Measurements from ENCODE around the gene OR10A6. TPM values are rescaled to one million over a fixed set of nuclear protein-coding genes. Genes with fewer than 3 reads are reported as not detected.

Gene OR10A6
- total and polyA plus RNA-seq, 2 of the 4 experiments (the other 2 are of a cell fraction): 0.19 TPM; not detected in 1

DNA sequence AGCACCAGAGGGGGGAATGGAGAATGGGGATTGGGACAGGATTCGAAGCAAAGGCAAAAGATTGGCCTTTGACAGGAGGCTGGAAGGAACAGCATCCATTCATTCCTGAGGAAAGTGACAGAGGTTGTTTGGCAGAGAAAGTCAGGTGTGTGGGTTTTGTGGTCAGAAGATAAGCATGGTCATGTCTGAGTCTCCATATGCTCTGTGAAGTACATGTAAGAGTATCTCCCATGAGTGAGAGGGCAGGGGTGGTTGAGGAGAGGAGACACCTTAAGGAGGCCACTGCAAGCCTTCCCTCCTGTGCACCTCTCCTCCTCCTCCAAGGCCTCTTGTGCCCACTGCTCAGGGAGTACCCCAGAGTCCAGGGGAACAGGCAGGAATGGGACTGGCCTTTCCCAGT is 36.0 kb upstream of the OR10A6 start:
- H3K23ac ChIP-seq (ENCODE audit: low read depth, low read length): peak overlapping the region; percentile 91
- H3K4me1 ChIP-seq (ENCODE audit: control insufficient read depth, insufficient read depth, low read length): peaks cover 32% of the 10 kb centered on the region
- in situ Hi-C loops (cut with MboI; ENCODE audit: low sequenced_read_pairs): no loop called here
- H2BK20ac ChIP-seq (ENCODE audit: low read depth, low read length): peak overlapping the region; percentile 95
- no peaks in the 10 kb centered on the region for H3K36me3 ChIP-seq (ENCODE audit: control insufficient read depth, insufficient read depth, low read length)
- peaks cover 0 to 19% of the 10 kb centered on the region in 2 experiments; a peak in 2 of 4 replicates for H3K79me1 ChIP-seq (ENCODE audit: low read depth in 1 of 2, low read length in 2 of 2)
- H3K14ac ChIP-seq (replicated peaks; ENCODE audit: low read depth, low read length): peak overlapping the region; percentile 93
- dilution Hi-C loops (cut with HindIII; ENCODE audit: low sequenced_read_pairs, unreplicated experiment): no loop called here
- 100% methylated on average over 1 of the region's 1 CpG; no CpG with 5 or more reads in 1 of the 2 experiments for WGBS, 2 experiments (ENCODE audit: extremely low coverage in 2 of 2, insufficient read length in 1 of 2)
- peaks cover 13% of the 10 kb centered on the region for H3K9me1 ChIP-seq (ENCODE audit: insufficient read depth, low read length)
- H2BK5ac ChIP-seq (ENCODE audit: low read depth, low read length, poor library complexity, severe bottlenecking): peak overlapping the region; percentile 98
- H2BK120ac ChIP-seq (ENCODE audit: low read depth, low read length): peak overlapping the region; percentile 97
- no peaks in the 10 kb centered on the region for H4K20me1 ChIP-seq (ENCODE audit: insufficient read depth, low read length)
- H3K18ac ChIP-seq (ENCODE audit: low read depth, low read length): peak overlapping the region; percentile 70; the same call in 1 of the 2 replicates
- CTCF ChIA-PET: interaction anchor here (2.5 kb wide), 1 partner anchor 20 kb away, joined by 9 read pairs; the partner anchor contains the start of gene EIF3F
- H4K5ac ChIP-seq (ENCODE audit: low read depth, low read length): peak overlapping the region; percentile 88; the same call in 1 of the 2 replicates
- H2AFZ ChIP-seq (replicated peaks; ENCODE audit: low read length, poor library complexity): peak overlapping the region; percentile 17
- H3K27me3 ChIP-seq (ENCODE audit: control insufficient read depth, insufficient read depth, low read length): no peaks in the 10 kb centered on the region
- no peak overlapping the region for H3K4me3 ChIP-seq (ENCODE audit: insufficient read depth, low read depth, low read length)
- H3K27ac ChIP-seq (ENCODE audit: insufficient read depth, low read length): peak overlapping the region; percentile 11; the same call in 1 of the 2 replicates
- no peak overlapping the region for H3K4me2 ChIP-seq (ENCODE audit: low read depth, low read length)
- H3K9me3 ChIP-seq (ENCODE audit: control insufficient read depth, insufficient read depth, low read length): no peaks in the 10 kb centered on the region
- TF ChIP-seq, protein P1, sequence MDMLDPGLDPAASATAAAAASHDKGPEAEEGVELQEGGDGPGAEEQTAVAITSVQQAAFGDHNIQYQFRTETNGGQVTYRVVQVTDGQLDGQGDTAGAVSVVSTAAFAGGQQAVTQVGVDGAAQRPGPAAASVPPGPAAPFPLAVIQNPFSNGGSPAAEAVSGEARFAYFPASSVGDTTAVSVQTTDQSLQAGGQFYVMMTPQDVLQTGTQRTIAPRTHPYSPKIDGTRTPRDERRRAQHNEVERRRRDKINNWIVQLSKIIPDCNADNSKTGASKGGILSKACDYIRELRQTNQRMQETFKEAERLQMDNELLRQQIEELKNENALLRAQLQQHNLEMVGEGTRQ (IDR thresholded peaks at IDR 0.05; ENCODE audit: low read depth, low read length): no peak
- TF ChIP-seq RCOR1 (IDR thresholded peaks at IDR 0.05; ENCODE audit: insufficient replicate concordance, low read length) (no peak), CEBPB (IDR thresholded peaks at IDR 0.05; ENCODE audit: low read depth, low read length) (no peak), MXI1 (IDR thresholded peaks at IDR 0.05; ENCODE audit: borderline replicate concordance, low read depth, low read length) (no peak), BHLHE40 (IDR thresholded peaks at IDR 0.05; ENCODE audit: low read depth, low read length) (no peak), SMC3 (IDR thresholded peaks at IDR 0.05; ENCODE audit: low read depth, low read length) (no peak), POLR2A (IDR thresholded peaks at IDR 0.05; ENCODE audit: low read depth, low read length) (no peak)
- H3K56ac ChIP-seq (ENCODE audit: extremely low read depth, insufficient read depth, low read length): no peak overlapping the region
- no TSS peak for BruUV-seq (replicated peaks)
- peak overlapping the region; percentile 99 for H2BK15ac ChIP-seq (ENCODE audit: low read depth, low read length)
- H3K4ac ChIP-seq (ENCODE audit: low read depth, low read length): peak overlapping the region; percentile 95
- H4K8ac ChIP-seq (ENCODE audit: low read depth in 2 of 2, low read length in 2 of 2): peak overlapping the region; percentile 68 to 76
- peak overlapping the region; percentile 80 for H2AK9ac ChIP-seq (replicated peaks; ENCODE audit: low read depth, low read length, poor library complexity)
- intact Hi-C loops (cut with micrococcal nuclease): loop anchor here (5.0 kb wide), 1 partner anchor 75 kb away; no protein-coding TSS in a partner anchor
- POLR2A ChIA-PET (ENCODE audit: unreplicated experiment): no interaction called here
- DNase-seq (peak; percentile 52), ATAC-seq (ENCODE audit: low read depth) (no peak)
- peak overlapping the region; percentile 81 for H2AK5ac ChIP-seq (ENCODE audit: low read depth, low read length)
- peak overlapping the region; percentile 92 for H4K91ac ChIP-seq (ENCODE audit: insufficient read depth, low read depth, low read length)
- no peak overlapping the region for H3K9ac ChIP-seq (ENCODE audit: low read depth, low read length)

Data from IMR-90 (cell line).